Adrenal gland (tissue), 5 donors: ENCODE results near the gene MST1R.

Experiments
- POLR2A ChIP-seq, 2 donors: fragments of 450-650 bp; IDR thresholded peaks; one replicate each; pipeline ENCODE4 v1.6.1; 2017; ENCODE audit warnings: antibody characterized with exemption in 2 of 2, mild to moderate bottlenecking in 2 of 2, moderate library complexity in 1 of 2
- TF ChIP-seq, protein P1 (sequence below), 6 experiments: fragments of 450-650 bp in 4 of 6; fragments of 200-600 bp in 2 of 6; sonication (generic) in 1 of 6; IDR thresholded peaks; 1 replicate in 5 of 6; 2 replicates in 1 of 6; pipeline versions ENCODE4 v1.5.1 to v1.8.0; 2016 to 2021; ENCODE audit warnings: antibody characterized with exemption in 6 of 6, mild to moderate bottlenecking in 2 of 6, moderate library complexity in 1 of 6
- donor health status: DM: no; HTN: no; CAD: no.

DNA sequence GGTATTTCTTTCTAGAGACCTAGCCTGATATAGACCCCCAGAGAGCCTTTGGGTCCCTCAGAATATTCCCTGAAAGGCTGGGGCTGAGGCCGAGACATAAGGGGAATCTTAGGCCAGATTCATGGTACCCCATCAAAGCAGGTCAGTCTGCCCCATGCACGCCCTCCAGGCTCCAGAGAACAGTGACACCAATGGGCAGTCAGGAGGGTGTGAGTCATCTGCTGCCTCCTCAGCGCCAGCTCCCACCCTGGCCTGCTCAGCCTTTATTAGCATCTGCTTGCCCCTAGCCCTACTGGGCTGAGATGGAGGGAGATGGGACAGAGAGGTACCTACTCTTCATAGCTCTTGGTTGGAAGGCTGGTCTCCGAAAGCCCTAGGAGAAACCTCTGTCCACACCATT is 19.7 kb downstream of the MST1R start:
- TF ChIP-seq, protein P1, sequence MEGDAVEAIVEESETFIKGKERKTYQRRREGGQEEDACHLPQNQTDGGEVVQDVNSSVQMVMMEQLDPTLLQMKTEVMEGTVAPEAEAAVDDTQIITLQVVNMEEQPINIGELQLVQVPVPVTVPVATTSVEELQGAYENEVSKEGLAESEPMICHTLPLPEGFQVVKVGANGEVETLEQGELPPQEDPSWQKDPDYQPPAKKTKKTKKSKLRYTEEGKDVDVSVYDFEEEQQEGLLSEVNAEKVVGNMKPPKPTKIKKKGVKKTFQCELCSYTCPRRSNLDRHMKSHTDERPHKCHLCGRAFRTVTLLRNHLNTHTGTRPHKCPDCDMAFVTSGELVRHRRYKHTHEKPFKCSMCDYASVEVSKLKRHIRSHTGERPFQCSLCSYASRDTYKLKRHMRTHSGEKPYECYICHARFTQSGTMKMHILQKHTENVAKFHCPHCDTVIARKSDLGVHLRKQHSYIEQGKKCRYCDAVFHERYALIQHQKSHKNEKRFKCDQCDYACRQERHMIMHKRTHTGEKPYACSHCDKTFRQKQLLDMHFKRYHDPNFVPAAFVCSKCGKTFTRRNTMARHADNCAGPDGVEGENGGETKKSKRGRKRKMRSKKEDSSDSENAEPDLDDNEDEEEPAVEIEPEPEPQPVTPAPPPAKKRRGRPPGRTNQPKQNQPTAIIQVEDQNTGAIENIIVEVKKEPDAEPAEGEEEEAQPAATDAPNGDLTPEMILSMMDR (IDR thresholded peaks at IDR 0.05): no peak
- TF ChIP-seq POLR2A (IDR thresholded peaks at IDR 0.05): no peak
